ENCODE results near the gene CEP295NL.
"Not testable (repeated sequence)": the region's sequence is repeated elsewhere in the genome, so short reads cannot be mapped to it uniquely, and the experiment has no call there.

The CEP295NL gene

DNA sequence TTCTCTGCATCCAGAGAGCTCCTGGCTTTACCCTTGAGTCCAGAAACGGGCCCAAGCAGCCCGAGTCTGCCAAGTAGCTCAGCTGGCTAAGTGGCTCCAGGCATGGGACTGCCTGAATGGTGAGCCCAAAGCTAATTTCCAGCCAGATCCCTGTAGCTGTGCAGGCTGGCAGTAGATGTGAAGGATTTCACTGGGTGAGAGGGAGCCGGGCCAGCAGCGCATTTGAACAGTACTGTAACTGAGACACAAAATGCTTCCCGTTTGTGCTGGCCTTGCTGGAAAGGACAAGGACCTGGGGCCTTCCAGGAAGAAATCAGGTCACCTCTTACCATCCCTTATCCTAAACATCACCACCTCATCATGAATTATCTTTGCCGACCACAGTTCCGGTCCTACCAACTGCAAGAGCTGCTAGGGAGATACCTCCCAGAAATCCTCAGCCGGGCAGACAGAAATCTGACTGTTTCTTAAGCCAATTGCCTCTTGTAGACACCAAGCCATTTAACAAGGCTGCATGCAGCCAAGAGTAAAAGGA, 18.5 kb upstream of the CEP295NL start:
- no peaks in the 10 kb centered on the region for H3K9me3 Mint-ChIP-seq
- no peaks in the 10 kb centered on the region for H3K27me3 Mint-ChIP-seq
- H3K4me3 Mint-ChIP-seq = no peak overlapping the region
- peak overlapping the region; percentile 87 for H3K27ac Mint-ChIP-seq
- intact Hi-C loops (cut with micrococcal nuclease) = no loop called here
- peaks cover 78% of the 10 kb centered on the region for H3K4me1 Mint-ChIP-seq (ENCODE audit: low read depth)
- peaks cover 66% of the 10 kb centered on the region for H3K36me3 Mint-ChIP-seq (ENCODE audit: low read depth)

- no peaks in the 10 kb centered on the region for H3K9me3 Mint-ChIP-seq
- intact Hi-C loops (cut with micrococcal nuclease) = no loop called here
- peaks cover 76% of the 10 kb centered on the region for H3K36me3 Mint-ChIP-seq (ENCODE audit: low read depth)
- no peaks in the 10 kb centered on the region for H3K27me3 Mint-ChIP-seq
- H3K4me1 Mint-ChIP-seq (ENCODE audit: low read depth) = peaks cover 82% of the 10 kb centered on the region
- peak overlapping the region; percentile 72 for H3K27ac Mint-ChIP-seq
- H3K4me3 Mint-ChIP-seq = no peak overlapping the region
These were observed 17.5 kb upstream of the CEP295NL start for GRCh38 chr17:78920528-78920927.

DNA sequence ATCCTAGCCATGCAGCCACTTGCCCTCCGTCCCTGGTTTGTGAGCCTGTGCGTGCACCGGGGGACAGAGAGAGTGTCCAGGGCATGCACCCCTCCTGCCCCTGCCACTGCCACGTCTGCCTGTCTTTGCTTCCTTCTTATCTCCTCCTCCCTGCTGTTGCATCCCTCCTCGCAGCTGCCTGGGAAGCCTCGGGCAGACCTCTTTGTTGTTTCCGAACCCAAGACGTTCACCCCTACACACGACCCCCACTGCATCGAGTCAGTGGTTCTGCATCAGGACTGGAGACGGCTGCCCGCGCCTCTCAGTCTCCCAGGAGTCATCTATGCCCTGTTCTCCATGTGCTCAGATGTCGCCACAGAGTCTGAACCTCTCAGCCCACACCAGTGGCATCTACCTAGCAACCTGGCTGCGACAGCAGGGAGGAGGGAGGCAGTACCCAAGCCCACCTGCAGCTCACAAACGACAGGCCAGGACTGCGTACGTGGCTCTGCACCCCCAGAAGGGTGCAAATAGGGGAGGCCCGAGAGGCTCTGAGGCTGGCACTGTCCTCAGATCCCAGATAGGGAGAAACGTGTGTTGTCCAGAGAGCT, 17.0 kb upstream of the CEP295NL start:
- Mint-ChIP-seq H3K27me3 (no peaks in the 10 kb centered on the region), H3K36me3 (ENCODE audit: low read depth) (peaks cover 81% of the 10 kb centered on the region), H3K27ac (peak overlapping the region; percentile 72), H3K4me3 (no peak overlapping the region), H3K9me3 (no peaks in the 10 kb centered on the region), H3K4me1 (ENCODE audit: low read depth) (peaks cover 88% of the 10 kb centered on the region)
- intact Hi-C loops (cut with micrococcal nuclease) = no loop called here

GRCh38 chr17:78918979-78919378, 16.0 kb upstream of the CEP295NL start:
- Mint-ChIP-seq H3K4me1 (ENCODE audit: low read depth) (peaks cover 89% of the 10 kb centered on the region), H3K9me3 (no peaks in the 10 kb centered on the region), H3K36me3 (ENCODE audit: low read depth) (peaks cover 76% of the 10 kb centered on the region), H3K4me3 (peak overlapping the region; percentile 62), H3K27me3 (no peaks in the 10 kb centered on the region), H3K27ac (peak overlapping the region; percentile 72)
- intact Hi-C loops (cut with micrococcal nuclease) = no loop called here

- H3K9me3 Mint-ChIP-seq = no peaks in the 10 kb centered on the region
- H3K36me3 Mint-ChIP-seq (ENCODE audit: low read depth) = peaks cover 65% of the 10 kb centered on the region
- H3K27ac Mint-ChIP-seq = peak overlapping the region; percentile 72
- intact Hi-C loops (cut with micrococcal nuclease) = no loop called here
- no peaks in the 10 kb centered on the region for H3K27me3 Mint-ChIP-seq
- H3K4me3 Mint-ChIP-seq = peak overlapping the region; percentile 62
- peaks cover 89% of the 10 kb centered on the region for H3K4me1 Mint-ChIP-seq (ENCODE audit: low read depth)
These were observed 14.7 kb upstream of the CEP295NL start for GRCh38 chr17:78917451-78918275.

DNA sequence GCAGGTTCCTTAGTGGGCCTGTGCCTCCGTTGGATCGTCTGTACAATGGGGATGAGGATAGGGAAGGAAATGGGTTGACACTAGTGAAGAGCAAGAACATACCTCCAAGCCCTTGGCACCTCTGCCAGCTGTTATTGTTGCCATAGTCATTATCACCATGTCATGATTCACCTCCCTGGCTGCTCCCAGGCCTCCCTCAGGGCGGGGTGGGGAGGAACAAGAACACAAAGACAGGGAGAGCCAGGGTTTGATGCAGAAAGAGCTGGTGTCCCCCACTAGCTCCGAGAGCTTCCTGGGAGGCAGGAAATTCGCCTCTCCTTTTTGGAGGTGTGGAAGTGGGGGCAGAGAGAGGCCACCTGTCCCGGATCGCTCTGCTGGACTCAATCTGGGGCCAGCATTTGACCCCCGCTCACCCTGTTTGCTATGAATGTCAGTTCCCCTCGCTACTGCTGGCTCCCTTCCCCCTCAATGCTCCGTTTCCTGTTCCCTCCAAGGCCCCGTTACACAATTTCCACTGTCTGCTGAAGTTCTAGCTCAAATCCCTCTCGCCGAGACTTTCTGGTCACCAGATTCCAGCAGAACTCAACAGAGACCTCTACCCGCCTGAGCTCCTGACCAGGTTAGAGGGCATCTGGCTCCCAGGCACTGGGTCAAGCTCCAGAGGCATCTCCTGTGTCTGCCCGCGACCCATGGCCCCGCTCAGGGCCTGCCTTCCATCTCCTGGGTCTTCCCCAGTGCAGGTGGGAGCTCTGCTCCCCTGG, 13.1 kb upstream of the CEP295NL start:
- H3K27ac Mint-ChIP-seq = peak overlapping the region; percentile 98
- no peaks in the 10 kb centered on the region for H3K27me3 Mint-ChIP-seq
- H3K9me3 Mint-ChIP-seq = no peaks in the 10 kb centered on the region
- H3K4me3 Mint-ChIP-seq = peak overlapping the region; percentile 77
- H3K4me1 Mint-ChIP-seq (ENCODE audit: low read depth) = peaks cover 88% of the 10 kb centered on the region
- H3K36me3 Mint-ChIP-seq (ENCODE audit: low read depth) = peaks cover 60% of the 10 kb centered on the region
- intact Hi-C loops (cut with micrococcal nuclease) = no loop called here

GRCh38 chr17:78913115-78913514, 10.1 kb upstream of the CEP295NL start:
- Mint-ChIP-seq H3K4me1 (ENCODE audit: low read depth) (peaks cover 85% of the 10 kb centered on the region), H3K36me3 (ENCODE audit: low read depth) (peaks cover 60% of the 10 kb centered on the region), H3K4me3 (no peak overlapping the region), H3K27me3 (no peaks in the 10 kb centered on the region), H3K27ac (peak overlapping the region; percentile 66), H3K9me3 (no peaks in the 10 kb centered on the region)
- intact Hi-C loops (cut with micrococcal nuclease) = no loop called here

GRCh38 chr17:78912082-78912481, 9.1 kb upstream of the CEP295NL start:
- peak overlapping the region; percentile 91 for H3K27ac Mint-ChIP-seq
- peaks cover 86% of the 10 kb centered on the region for H3K4me1 Mint-ChIP-seq (ENCODE audit: low read depth)
- H3K9me3 Mint-ChIP-seq = no peaks in the 10 kb centered on the region
- peak overlapping the region; percentile 41 for H3K4me3 Mint-ChIP-seq
- peaks cover 62% of the 10 kb centered on the region for H3K36me3 Mint-ChIP-seq (ENCODE audit: low read depth)
- H3K27me3 Mint-ChIP-seq = no peaks in the 10 kb centered on the region
- intact Hi-C loops (cut with micrococcal nuclease) = no loop called here

DNA sequence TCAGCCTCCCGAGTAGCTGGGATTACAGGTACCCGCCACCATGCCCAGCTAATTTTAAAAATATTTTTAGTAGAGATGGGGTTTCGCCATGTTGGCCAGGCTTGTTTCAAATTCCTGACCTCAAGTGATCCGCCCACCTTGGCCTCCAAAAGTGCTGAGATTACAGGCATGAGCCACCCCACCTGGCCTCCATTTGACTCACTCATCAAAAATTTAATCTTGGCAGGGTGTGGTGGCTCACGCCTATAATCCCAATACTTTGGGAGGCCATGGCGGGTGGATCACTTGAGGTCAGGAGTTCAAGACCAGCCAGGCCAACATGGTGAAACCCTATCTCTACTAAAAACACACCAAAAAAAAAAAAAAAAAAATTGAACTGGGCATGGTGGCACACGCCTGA, 8.5 kb upstream of the CEP295NL start:
- H3K27me3 Mint-ChIP-seq, H3K9me3 Mint-ChIP-seq: not testable (repeated sequence)
- H3K27ac Mint-ChIP-seq = peak overlapping the region; percentile 91
- intact Hi-C loops (cut with micrococcal nuclease) = loop anchor here (2.0 kb wide), 1 partner anchor 21 kb away; no protein-coding TSS in a partner anchor
- H3K4me3 Mint-ChIP-seq = peak overlapping the region; percentile 61
- peaks cover 66% of the 10 kb centered on the region for H3K36me3 Mint-ChIP-seq (ENCODE audit: low read depth)
- H3K4me1 Mint-ChIP-seq (ENCODE audit: low read depth) = peaks cover 86% of the 10 kb centered on the region

DNA sequence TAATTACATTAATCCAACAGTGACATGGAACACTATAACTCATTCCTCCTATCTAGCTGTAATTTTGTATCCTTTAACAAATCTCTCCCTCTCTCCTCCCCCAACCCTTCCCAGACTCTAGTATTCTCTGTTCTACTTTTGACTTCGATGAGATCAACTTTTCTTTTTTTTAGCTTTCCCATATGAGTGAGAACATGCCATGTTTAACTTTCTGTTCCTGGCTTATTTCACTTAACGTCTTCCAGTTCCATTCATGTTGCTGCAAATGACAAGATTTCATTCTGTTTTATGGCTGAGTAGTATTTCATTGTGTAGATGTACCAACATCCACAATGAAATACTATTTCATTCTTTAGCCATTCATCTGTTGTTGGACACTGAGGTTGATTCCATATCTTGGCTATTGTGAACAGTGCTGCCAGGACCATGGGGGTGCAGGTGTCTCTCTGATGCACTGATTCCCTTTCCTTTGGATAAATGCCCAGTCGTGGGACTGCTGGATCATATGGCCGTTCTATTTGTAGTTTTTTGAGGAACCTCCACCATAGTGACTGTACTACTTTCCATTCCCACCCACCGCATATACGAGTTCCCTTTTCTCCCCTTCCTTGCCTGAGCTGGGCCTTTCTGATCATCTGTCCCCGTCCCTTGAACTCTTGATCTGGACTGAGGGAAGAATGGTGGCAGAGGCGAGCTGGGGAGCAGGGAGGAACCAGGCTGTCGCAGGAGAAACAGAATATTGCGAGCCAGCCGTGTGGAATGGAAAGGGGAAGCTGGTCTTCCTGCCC, 7.7 kb upstream of the CEP295NL start:
- Mint-ChIP-seq H3K4me1 (ENCODE audit: low read depth) (peaks cover 78% of the 10 kb centered on the region), H3K36me3 (ENCODE audit: low read depth) (peaks cover 57% of the 10 kb centered on the region), H3K27ac (peak overlapping the region; percentile 91), H3K27me3 (no peaks in the 10 kb centered on the region), H3K9me3 (no peaks in the 10 kb centered on the region), H3K4me3 (peak overlapping the region; percentile 61)
- intact Hi-C loops (cut with micrococcal nuclease) = loop anchor here (2.0 kb wide), 1 partner anchor 20 kb away; no protein-coding TSS in a partner anchor

- Mint-ChIP-seq H3K4me1 (ENCODE audit: low read depth) (peaks cover 86% of the 10 kb centered on the region), H3K36me3 (ENCODE audit: low read depth) (peaks cover 70% of the 10 kb centered on the region), H3K27ac (peak overlapping the region; percentile 53), H3K9me3 (no peaks in the 10 kb centered on the region), H3K4me3 (no peak overlapping the region), H3K27me3 (no peaks in the 10 kb centered on the region)
- intact Hi-C loops (cut with micrococcal nuclease) = no loop called here
These were observed 5.4 kb upstream of the CEP295NL start for GRCh38 chr17:78908426-78908825.

- Mint-ChIP-seq H3K9me3 (no peaks in the 10 kb centered on the region), H3K4me3 (no peak overlapping the region), H3K36me3 (ENCODE audit: low read depth) (peaks cover 86% of the 10 kb centered on the region), H3K27me3 (no peaks in the 10 kb centered on the region), H3K27ac (no peak overlapping the region), H3K4me1 (ENCODE audit: low read depth) (peaks cover 83% of the 10 kb centered on the region)
- intact Hi-C loops (cut with micrococcal nuclease) = no loop called here
These were observed 2.5 kb upstream of the CEP295NL start for GRCh38 chr17:78905541-78905940.

DNA sequence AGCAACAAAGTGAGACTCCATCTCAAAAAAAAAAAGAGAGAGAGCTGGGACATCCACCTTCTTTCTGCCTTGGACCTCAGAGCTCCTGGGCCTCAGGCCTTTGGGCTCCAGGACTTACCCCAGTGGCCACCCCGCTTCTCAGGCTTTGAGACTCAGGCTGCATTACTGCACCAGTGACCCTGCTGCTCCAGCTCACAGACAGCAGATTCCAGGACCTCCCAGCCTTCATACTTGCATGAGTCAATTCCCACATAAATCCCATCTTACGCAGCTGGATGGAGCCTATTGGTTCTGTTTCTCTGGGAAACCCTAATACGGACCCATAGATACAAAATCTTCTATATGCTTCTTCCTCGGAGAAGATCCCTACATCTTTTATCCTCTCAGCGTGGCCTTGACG, 2.1 kb upstream of the CEP295NL start:
- Mint-ChIP-seq H3K27me3 (no peaks in the 10 kb centered on the region), H3K27ac (no peak overlapping the region), H3K4me3 (no peak overlapping the region), H3K9me3 (no peaks in the 10 kb centered on the region), H3K36me3 (ENCODE audit: low read depth) (peaks cover 87% of the 10 kb centered on the region), H3K4me1 (ENCODE audit: low read depth) (peaks cover 79% of the 10 kb centered on the region)
- intact Hi-C loops (cut with micrococcal nuclease) = no loop called here

All from dendritic cell treated with granulocyte-macrophage colony-stimulating factor and Interleukin-4, amounts not matched to agents 40 ng/mL and 50 ng/mL, for 4 days (primary cell).